Urinary bladder (tissue), 4 donors: ENCODE data around the gene VANGL2. TPM values are rescaled to one million over a fixed set of nuclear protein-coding genes. Genes with fewer than 3 reads are reported as not detected.

Experiments used
- DNase-seq: peaks from one replicate; pipeline ENCODE4 v3.0.0-alpha.2; 2015; ENCODE audit errors: extremely low spot score
- H3K27ac ChIP-seq: one replicate; pipeline ENCODE4 v1.5.1; 2013; ENCODE audit warnings: low read depth, mild to moderate bottlenecking, moderate library complexity
- H3K36me3 ChIP-seq: one replicate; pipeline ENCODE4 v1.6.1; 2013; ENCODE audit warnings: mild to moderate bottlenecking, moderate library complexity; ENCODE audit not compliant: insufficient read depth
- H3K4me1 ChIP-seq: one replicate; pipeline ENCODE4 v1.6.1; 2013; ENCODE audit warnings: mild to moderate bottlenecking, moderate library complexity; ENCODE audit not compliant: insufficient read depth
- H3K4me3 ChIP-seq: one replicate; pipeline ENCODE4 v1.5.1; 2013; ENCODE audit warnings: low read depth, low read length
- WGBS: extraction: QIAGEN DNeasy Blood & Tissue Kit; methylation state at CpG from one replicate; pipeline ENCODE4 v1.1.7; 2013; 5-methylcytosine and 5-hydroxymethylcytosine counted together
- polyA plus RNA-seq: library from polyadenylated mRNA; stranded (reverse); fragments of 200-250 nt; gene quantifications from one replicate; pipeline ENCODE4 v1.2.3, GENCODE V29; 2013
- total RNA-seq: library from RNA; depleted of rRNA; stranded (reverse); fragments of >200 nt; gene quantifications from one replicate; pipeline ENCODE4 v1.2.3, GENCODE V29; 2014
- donor health status: healthy with polysubstance abuse.
- donor health status: healthy.

VANGL2 gene
- total and polyA plus RNA-seq, 2 donors: 4.1 to 7.6 TPM

DNA sequence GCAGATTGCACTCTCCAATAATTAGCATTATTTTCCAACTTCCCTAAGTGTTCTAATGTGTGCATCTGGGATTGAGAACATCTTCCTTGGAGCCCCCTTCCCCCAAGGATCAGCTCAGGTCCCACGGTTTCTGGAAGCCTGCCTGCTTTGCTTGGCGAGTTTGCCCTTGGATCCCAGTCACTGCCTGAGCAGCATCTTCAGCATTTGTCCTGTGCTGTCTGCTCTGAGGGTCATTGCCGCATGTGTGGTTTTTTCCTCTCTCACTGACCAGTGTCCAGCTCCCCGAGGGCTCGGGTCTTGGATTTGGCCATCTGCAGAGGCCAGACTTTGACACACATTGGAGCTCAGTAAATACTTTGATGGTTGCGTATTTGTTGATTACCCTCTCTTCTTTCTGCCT lies 18.1 kb downstream of the VANGL2 start:
- DNase-seq: no peak
- 84% methylated on average over 6 of the region's 6 CpGs for WGBS
- no peak overlapping the region for H3K27ac ChIP-seq
- no peaks in the 10 kb centered on the region for H3K36me3 ChIP-seq
- no peaks in the 10 kb centered on the region for H3K4me1 ChIP-seq
- no peak overlapping the region for H3K4me3 ChIP-seq

GRCh38 chr1:160419150-160419837 lies 18.9 kb downstream of the VANGL2 start:
- no peak overlapping the region for H3K4me3 ChIP-seq
- no peaks in the 10 kb centered on the region for H3K4me1 ChIP-seq
- no peak overlapping the region for H3K27ac ChIP-seq
- DNase-seq: no peak
- 93% methylated on average over 34 of the region's 34 CpGs for WGBS
- H3K36me3 ChIP-seq: no peaks in the 10 kb centered on the region

DNA sequence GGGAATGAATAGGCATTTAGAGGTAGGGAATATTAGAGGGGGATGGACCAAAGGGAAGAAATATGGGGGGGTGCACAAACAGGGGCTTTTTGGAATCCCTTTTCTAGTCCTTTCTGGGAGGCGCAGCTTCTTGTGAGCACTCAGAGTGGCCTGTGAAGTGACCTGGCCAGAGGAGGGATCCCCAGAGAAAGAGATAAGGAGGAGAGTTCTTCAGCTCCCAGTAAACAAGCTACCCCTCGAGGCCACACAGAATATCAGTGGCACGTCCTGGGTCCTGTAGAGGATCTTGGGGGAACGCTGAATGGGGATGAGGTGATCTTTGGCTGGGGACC lies 19.4 kb downstream of the VANGL2 start:
- 86% methylated on average over 4 of the region's 4 CpGs for WGBS
- H3K4me1 ChIP-seq: no peaks in the 10 kb centered on the region
- no peak overlapping the region for H3K27ac ChIP-seq
- no peak for DNase-seq
- no peak overlapping the region for H3K4me3 ChIP-seq
- no peaks in the 10 kb centered on the region for H3K36me3 ChIP-seq

DNA sequence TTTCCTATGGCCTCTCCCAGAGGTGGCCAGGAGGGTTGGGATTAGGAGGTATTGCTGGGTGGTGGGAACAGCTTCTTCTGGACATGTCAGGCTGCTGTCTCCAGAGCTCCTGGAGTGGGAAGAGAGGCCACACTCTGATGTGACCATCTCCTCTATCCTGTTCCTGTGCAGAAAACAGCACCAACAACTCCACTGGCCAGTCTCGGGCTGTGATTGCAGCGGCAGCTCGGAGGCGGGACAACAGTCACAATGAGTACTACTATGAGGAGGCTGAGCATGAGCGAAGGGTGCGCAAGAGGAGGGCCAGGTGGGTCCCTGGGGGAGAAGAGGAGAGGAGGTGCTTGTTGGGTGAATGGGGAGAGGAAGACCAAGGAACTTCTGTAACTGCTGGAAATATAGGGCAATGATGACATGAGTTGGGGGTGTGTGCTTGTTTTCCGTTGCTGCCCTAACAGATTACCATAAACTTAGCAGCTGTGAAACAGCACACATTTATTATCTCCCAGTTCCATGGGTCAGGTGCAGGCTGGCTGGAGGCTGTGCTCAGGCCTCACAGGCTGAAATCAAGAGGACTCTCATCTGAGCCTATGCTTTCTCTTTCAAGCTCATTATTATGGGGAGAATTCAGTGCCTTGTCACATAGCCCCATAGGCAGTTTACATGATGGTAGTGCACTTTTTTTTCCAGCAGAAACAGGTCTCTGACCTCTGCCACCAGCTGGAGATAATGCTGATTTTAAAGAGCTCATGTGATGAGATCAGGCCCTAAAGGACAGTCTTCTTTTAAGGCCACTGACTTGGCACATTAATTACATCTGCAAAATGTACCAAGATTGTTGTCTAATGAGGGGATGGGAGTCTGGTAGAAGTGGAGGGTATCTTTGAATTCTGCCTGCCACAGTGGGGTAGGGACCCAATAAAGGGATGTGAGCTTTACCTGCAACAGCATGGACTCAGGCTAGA lies 20.8 kb downstream of the VANGL2 start:
- Histone ChIP-seq H3K27ac (no peak overlapping the region), H3K36me3 (no peaks in the 10 kb centered on the region), H3K4me1 (no peaks in the 10 kb centered on the region), H3K4me3 (no peak overlapping the region)
- no peak for DNase-seq
- WGBS: 92% methylated on average over 7 of the region's 7 CpGs

- Histone ChIP-seq H3K27ac (no peak overlapping the region), H3K36me3 (no peaks in the 10 kb centered on the region), H3K4me1 (no peaks in the 10 kb centered on the region), H3K4me3 (no peak overlapping the region)
- DNase-seq: no peak
- WGBS: 93% methylated on average over 5 of the region's 5 CpGs
Measured at GRCh38 chr1:160421881-160422280, 21.5 kb downstream of the VANGL2 start.

GRCh38 chr1:160423966-160424365 lies 23.6 kb downstream of the VANGL2 start:
- no peak for DNase-seq
- H3K36me3 ChIP-seq: no peaks in the 10 kb centered on the region
- 94% methylated on average over 7 of the region's 7 CpGs for WGBS
- H3K4me3 ChIP-seq: no peak overlapping the region
- no peak overlapping the region for H3K27ac ChIP-seq
- H3K4me1 ChIP-seq: no peaks in the 10 kb centered on the region

DNA sequence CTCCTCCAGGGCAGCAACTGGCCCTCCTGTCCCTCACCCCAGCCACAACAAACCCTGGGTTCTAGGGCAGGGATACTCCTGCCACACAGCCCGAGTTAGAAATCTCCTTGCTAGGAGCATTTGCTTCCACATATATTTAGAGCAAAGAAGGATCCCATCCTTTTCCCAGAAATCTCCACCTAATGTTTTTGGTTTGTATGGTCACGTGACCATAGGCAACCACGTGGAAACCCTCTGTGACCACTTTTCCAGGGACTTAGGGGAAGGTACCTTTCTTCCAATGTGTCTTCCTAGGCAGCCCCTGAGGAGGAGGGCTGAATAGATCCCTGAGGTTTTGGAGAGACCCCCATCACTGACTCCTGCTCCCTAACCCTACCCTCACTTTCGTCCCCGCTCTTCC lies 25.5 kb downstream of the VANGL2 start:
- no peak for DNase-seq
- WGBS: 88% methylated on average over 5 of the region's 5 CpGs
- Histone ChIP-seq H3K4me3 (no peak overlapping the region), H3K4me1 (no peaks in the 10 kb centered on the region), H3K36me3 (no peaks in the 10 kb centered on the region), H3K27ac (no peak overlapping the region)

GRCh38 chr1:160427625-160428024 lies 27.3 kb downstream of the VANGL2 start:
- 85% methylated on average over 7 of the region's 7 CpGs for WGBS
- H3K4me3 ChIP-seq: no peak overlapping the region
- no peak for DNase-seq
- H3K4me1 ChIP-seq: no peaks in the 10 kb centered on the region
- no peak overlapping the region for H3K27ac ChIP-seq
- H3K36me3 ChIP-seq: no peaks in the 10 kb centered on the region

- Histone ChIP-seq H3K4me1 (no peaks in the 10 kb centered on the region), H3K36me3 (no peaks in the 10 kb centered on the region), H3K4me3 (no peak overlapping the region), H3K27ac (no peak overlapping the region)
- DNase-seq: no peak
- 88% methylated on average over 8 of the region's 8 CpGs for WGBS
Measured at GRCh38 chr1:160428053-160428452, 27.7 kb downstream of the VANGL2 start.

DNA sequence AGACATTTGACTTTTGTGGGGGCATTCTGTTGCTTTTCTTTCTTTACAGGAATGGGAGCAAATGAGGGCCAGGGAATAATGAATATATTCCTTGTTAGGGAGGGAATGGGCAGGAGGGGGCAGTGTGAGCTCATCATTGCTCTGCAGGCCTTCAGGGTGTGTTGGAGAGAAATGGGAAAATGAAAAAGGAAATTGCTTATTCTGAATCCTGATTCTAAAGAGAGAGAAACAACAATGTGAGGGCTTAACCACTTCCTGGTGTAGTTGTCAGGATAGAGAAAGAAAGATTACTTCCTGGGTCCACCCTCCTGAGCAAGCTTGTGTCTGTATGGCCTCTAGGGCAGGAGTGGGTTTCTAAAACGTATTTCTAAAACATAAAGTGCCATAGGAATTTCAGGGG lies 28.3 kb downstream of the VANGL2 start:
- H3K36me3 ChIP-seq: no peaks in the 10 kb centered on the region
- no peak overlapping the region for H3K4me3 ChIP-seq
- H3K4me1 ChIP-seq: no peaks in the 10 kb centered on the region
- WGBS: 73% methylated on average over 1 of the region's 1 CpG
- H3K27ac ChIP-seq: no peak overlapping the region
- no peak for DNase-seq

GRCh38 chr1:160429125-160429561 lies 28.8 kb downstream of the VANGL2 start:
- H3K4me1 ChIP-seq: no peaks in the 10 kb centered on the region
- WGBS: 11% methylated on average over 2 of the region's 2 CpGs
- no peak overlapping the region for H3K27ac ChIP-seq

GRCh38 chr1:160429702-160430535 lies 29.6 kb downstream of the VANGL2 start:
- Histone ChIP-seq H3K4me1 (no peaks in the 10 kb centered on the region), H3K27ac (no peak overlapping the region), H3K36me3 (no peaks in the 10 kb centered on the region), H3K4me3 (no peak overlapping the region)
- 67% methylated on average over 2 of the region's 2 CpGs for WGBS
- no peak for DNase-seq

More at GRCh38 chr1:160429125-160429561, 28.8 kb downstream of the VANGL2 start:
- no peak overlapping the region for H3K4me3 ChIP-seq
- no peaks in the 10 kb centered on the region for H3K36me3 ChIP-seq
- no peak for DNase-seq

DNA sequence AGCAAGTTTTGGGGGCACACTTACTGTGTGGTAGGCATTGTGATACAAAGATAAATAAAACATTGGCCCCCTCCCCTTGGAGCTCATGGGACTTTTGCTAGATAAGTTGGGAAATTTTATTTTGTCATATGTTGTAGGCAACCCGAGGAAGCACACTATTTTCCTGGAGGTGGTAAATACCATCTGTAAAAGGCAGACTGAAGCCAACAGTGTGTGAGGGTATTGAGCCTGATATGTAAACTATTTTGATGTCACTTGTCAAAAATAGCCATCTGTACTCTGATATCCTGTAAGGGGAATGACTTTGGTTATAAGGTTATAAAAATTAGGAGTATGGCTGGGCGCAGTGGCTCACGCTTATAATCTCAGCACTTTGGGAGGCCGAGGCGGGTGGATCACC lies 30.6 kb downstream of the VANGL2 start:
- H3K4me3 ChIP-seq: no peak overlapping the region
- WGBS: 77% methylated on average over 5 of the region's 5 CpGs

More for the DNA sequence above, 30.6 kb downstream of the VANGL2 start:
- Histone ChIP-seq H3K4me1 (no peaks in the 10 kb centered on the region), H3K36me3 (no peaks in the 10 kb centered on the region), H3K27ac (no peak overlapping the region)
- no peak for DNase-seq
